HEK293 (cell line): ENCODE measurements around the gene AGAP3.

ENCODE experiments used
- AEBP2 ChIP-seq: fragments of 450-650 bp; formaldehyde crosslinking; IDR thresholded peaks from 2 replicates; pipeline ENCODE4 v1.5.1; 2016; ENCODE audit warnings: missing biosample characterization, missing genetic modification characterization, borderline replicate concordance
- BCL11A ChIP-seq: fragments of 450-650 bp; formaldehyde crosslinking; IDR thresholded peaks from 2 replicates; pipeline ENCODE4 v1.5.1; 2016; ENCODE audit warnings: low read depth, missing biosample characterization, missing genetic modification characterization
- EGR2 ChIP-seq: fragments of 450-650 bp; formaldehyde crosslinking; IDR thresholded peaks from 2 replicates; pipeline ENCODE4 v1.5.1; 2016; ENCODE audit warnings: low read depth, missing biosample characterization, missing genetic modification characterization
- IKZF3 ChIP-seq: fragments of 450-650 bp; IDR thresholded peaks from 2 replicates; pipeline ENCODE4 v1.5.0; 2018; ENCODE audit warnings: missing biosample characterization, mild to moderate bottlenecking, missing genetic modification characterization, moderate library complexity
- KLF8 ChIP-seq: fragments of 450-650 bp; formaldehyde crosslinking; IDR thresholded peaks from 2 replicates; pipeline ENCODE4 v1.5.1; 2016; ENCODE audit warnings: missing biosample characterization, missing genetic modification characterization
- PRDM10 ChIP-seq: fragments of 450-650 bp; formaldehyde crosslinking; IDR thresholded peaks from 2 replicates; pipeline ENCODE4 v1.5.1; 2016; ENCODE audit warnings: missing biosample characterization, missing genetic modification characterization
- REST ChIP-seq: fragments of 450-650 bp; formaldehyde crosslinking; IDR thresholded peaks from 2 replicates; pipeline ENCODE4 v1.5.1; 2016; ENCODE audit warnings: missing biosample characterization, missing genetic modification characterization
- SCRT2 ChIP-seq: fragments of 450-650 bp; formaldehyde crosslinking; IDR thresholded peaks from 2 replicates; pipeline ENCODE4 v1.5.1; 2016; ENCODE audit warnings: missing biosample characterization, missing genetic modification characterization
- ZBTB21 ChIP-seq: fragments of 450-650 bp; formaldehyde crosslinking; IDR thresholded peaks from 2 replicates; pipeline ENCODE4 v1.5.1; 2017; ENCODE audit warnings: missing biosample characterization, missing genetic modification characterization
- ZNF140 ChIP-seq: fragments of 450-650 bp; formaldehyde crosslinking; IDR thresholded peaks from 2 replicates; pipeline ENCODE4 v1.5.1; 2016; ENCODE audit warnings: missing biosample characterization, missing genetic modification characterization
- ZNF175 ChIP-seq: fragments of 450-650 bp; formaldehyde crosslinking; IDR thresholded peaks from 2 replicates; pipeline ENCODE4 v1.5.1; 2016; ENCODE audit warnings: missing biosample characterization, missing genetic modification characterization
- ZNF341 ChIP-seq: fragments of 450-650 bp; formaldehyde crosslinking; IDR thresholded peaks from 2 replicates; pipeline ENCODE4; 2016; ENCODE audit warnings: low read depth, missing biosample characterization, missing genetic modification characterization
- ZNF48 ChIP-seq: fragments of 450-650 bp; formaldehyde crosslinking; IDR thresholded peaks from 2 replicates; pipeline ENCODE4 v1.5.1; 2016; ENCODE audit warnings: missing biosample characterization, missing genetic modification characterization
- ZNF707 ChIP-seq: fragments of 450-650 bp; formaldehyde crosslinking; IDR thresholded peaks from 2 replicates; pipeline ENCODE4 v1.5.1; 2016; ENCODE audit warnings: missing biosample characterization, missing genetic modification characterization
- ZNF785 ChIP-seq: fragments of 450-650 bp; formaldehyde crosslinking; IDR thresholded peaks from 2 replicates; pipeline ENCODE4 v1.5.1; 2016; ENCODE audit warnings: missing biosample characterization, missing genetic modification characterization
- ZSCAN16 ChIP-seq: fragments of 450-650 bp; formaldehyde crosslinking; IDR thresholded peaks from 2 replicates; pipeline ENCODE4 v1.5.1; 2016; ENCODE audit warnings: missing biosample characterization, missing genetic modification characterization
- TF ChIP-seq, protein P1 (sequence below): fragments of 450-650 bp; formaldehyde crosslinking; IDR thresholded peaks from 2 replicates; pipeline ENCODE4 v1.5.1; 2017; ENCODE audit warnings: missing biosample characterization, mild to moderate bottlenecking, missing genetic modification characterization, moderate library complexity
- TF ChIP-seq, protein P2 (sequence below): fragments of 450-650 bp; formaldehyde crosslinking; IDR thresholded peaks from 2 replicates; pipeline ENCODE4 v1.5.1; 2017; ENCODE audit warnings: missing biosample characterization, missing genetic modification characterization
- TF ChIP-seq, protein P3 (sequence below): fragments of 450-650 bp; formaldehyde crosslinking; IDR thresholded peaks from 2 replicates; pipeline ENCODE4 v1.5.1; 2016; ENCODE audit warnings: missing biosample characterization, missing genetic modification characterization, borderline replicate concordance
- TF ChIP-seq, protein P4 (sequence below): fragments of 450-650 bp; formaldehyde crosslinking; IDR thresholded peaks from 2 replicates; pipeline ENCODE4 v1.5.1; 2017; ENCODE audit warnings: missing biosample characterization, missing genetic modification characterization

The AGAP3 gene

GRCh38 chr7:151060416-151061212, 25.7 kb upstream of the AGAP3 start (continued):
- TF ChIP-seq ZSCAN16 (0 out of 2 replicates have a peak, but pooled peaks have one; percentile 8), ZNF140 (tag by site-specific recombination) (no peak), BCL11A (tag by site-specific recombination) (no peak), ZNF175 (tag by site-specific recombination) (no peak), AEBP2 (no peak), SCRT2 (tag by site-specific recombination) (no peak), REST (peak; percentile 38; the same call in 1 of the 2 replicates), ZNF707 (no peak), ZNF341 (tag by site-specific recombination) (peak; percentile 92), ZBTB21 (tag by site-specific recombination) (no peak), KLF8 (tag by site-specific recombination) (0 out of 2 replicates have a peak, but pooled peaks have one; percentile 7), IKZF3 (tag by site-specific recombination) (no peak), EGR2 (peak; percentile 95), ZNF48 (no peak), ZNF785 (tag by site-specific recombination) (no peak), PRDM10 (tag by site-specific recombination) (no peak)
- TF ChIP-seq, protein P1, sequence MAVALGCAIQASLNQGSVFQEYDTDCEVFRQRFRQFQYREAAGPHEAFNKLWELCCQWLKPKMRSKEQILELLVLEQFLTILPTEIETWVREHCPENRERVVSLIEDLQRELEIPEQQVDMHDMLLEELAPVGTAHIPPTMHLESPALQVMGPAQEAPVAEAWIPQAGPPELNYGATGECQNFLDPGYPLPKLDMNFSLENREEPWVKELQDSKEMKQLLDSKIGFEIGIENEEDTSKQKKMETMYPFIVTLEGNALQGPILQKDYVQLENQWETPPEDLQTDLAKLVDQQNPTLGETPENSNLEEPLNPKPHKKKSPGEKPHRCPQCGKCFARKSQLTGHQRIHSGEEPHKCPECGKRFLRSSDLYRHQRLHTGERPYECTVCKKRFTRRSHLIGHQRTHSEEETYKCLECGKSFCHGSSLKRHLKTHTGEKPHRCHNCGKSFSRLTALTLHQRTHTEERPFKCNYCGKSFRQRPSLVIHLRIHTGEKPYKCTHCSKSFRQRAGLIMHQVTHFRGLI: no peak
- TF ChIP-seq, protein P2, sequence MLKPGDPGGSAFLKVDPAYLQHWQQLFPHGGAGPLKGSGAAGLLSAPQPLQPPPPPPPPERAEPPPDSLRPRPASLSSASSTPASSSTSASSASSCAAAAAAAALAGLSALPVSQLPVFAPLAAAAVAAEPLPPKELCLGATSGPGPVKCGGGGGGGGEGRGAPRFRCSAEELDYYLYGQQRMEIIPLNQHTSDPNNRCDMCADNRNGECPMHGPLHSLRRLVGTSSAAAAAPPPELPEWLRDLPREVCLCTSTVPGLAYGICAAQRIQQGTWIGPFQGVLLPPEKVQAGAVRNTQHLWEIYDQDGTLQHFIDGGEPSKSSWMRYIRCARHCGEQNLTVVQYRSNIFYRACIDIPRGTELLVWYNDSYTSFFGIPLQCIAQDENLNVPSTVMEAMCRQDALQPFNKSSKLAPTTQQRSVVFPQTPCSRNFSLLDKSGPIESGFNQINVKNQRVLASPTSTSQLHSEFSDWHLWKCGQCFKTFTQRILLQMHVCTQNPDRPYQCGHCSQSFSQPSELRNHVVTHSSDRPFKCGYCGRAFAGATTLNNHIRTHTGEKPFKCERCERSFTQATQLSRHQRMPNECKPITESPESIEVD: no peak
- TF ChIP-seq, protein P3, sequence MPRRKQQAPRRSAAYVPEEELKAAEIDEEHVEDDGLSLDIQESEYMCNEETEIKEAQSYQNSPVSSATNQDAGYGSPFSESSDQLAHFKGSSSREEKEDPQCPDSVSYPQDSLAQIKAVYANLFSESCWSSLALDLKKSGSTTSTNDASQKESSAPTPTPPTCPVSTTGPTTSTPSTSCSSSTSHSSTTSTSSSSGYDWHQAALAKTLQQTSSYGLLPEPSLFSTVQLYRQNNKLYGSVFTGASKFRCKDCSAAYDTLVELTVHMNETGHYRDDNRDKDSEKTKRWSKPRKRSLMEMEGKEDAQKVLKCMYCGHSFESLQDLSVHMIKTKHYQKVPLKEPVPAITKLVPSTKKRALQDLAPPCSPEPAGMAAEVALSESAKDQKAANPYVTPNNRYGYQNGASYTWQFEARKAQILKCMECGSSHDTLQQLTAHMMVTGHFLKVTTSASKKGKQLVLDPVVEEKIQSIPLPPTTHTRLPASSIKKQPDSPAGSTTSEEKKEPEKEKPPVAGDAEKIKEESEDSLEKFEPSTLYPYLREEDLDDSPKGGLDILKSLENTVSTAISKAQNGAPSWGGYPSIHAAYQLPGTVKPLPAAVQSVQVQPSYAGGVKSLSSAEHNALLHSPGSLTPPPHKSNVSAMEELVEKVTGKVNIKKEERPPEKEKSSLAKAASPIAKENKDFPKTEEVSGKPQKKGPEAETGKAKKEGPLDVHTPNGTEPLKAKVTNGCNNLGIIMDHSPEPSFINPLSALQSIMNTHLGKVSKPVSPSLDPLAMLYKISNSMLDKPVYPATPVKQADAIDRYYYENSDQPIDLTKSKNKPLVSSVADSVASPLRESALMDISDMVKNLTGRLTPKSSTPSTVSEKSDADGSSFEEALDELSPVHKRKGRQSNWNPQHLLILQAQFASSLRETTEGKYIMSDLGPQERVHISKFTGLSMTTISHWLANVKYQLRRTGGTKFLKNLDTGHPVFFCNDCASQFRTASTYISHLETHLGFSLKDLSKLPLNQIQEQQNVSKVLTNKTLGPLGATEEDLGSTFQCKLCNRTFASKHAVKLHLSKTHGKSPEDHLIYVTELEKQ (tag by site-specific recombination): no peak
- TF ChIP-seq, protein P4, sequence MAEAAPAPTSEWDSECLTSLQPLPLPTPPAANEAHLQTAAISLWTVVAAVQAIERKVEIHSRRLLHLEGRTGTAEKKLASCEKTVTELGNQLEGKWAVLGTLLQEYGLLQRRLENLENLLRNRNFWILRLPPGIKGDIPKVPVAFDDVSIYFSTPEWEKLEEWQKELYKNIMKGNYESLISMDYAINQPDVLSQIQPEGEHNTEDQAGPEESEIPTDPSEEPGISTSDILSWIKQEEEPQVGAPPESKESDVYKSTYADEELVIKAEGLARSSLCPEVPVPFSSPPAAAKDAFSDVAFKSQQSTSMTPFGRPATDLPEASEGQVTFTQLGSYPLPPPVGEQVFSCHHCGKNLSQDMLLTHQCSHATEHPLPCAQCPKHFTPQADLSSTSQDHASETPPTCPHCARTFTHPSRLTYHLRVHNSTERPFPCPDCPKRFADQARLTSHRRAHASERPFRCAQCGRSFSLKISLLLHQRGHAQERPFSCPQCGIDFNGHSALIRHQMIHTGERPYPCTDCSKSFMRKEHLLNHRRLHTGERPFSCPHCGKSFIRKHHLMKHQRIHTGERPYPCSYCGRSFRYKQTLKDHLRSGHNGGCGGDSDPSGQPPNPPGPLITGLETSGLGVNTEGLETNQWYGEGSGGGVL: peak; percentile 79
